Measurements from ENCODE around the gene PPM1H.
"Not testable (repeated sequence)": the region's sequence is repeated elsewhere in the genome, so short reads cannot be mapped to it uniquely, and the experiment has no call there.

DNA sequence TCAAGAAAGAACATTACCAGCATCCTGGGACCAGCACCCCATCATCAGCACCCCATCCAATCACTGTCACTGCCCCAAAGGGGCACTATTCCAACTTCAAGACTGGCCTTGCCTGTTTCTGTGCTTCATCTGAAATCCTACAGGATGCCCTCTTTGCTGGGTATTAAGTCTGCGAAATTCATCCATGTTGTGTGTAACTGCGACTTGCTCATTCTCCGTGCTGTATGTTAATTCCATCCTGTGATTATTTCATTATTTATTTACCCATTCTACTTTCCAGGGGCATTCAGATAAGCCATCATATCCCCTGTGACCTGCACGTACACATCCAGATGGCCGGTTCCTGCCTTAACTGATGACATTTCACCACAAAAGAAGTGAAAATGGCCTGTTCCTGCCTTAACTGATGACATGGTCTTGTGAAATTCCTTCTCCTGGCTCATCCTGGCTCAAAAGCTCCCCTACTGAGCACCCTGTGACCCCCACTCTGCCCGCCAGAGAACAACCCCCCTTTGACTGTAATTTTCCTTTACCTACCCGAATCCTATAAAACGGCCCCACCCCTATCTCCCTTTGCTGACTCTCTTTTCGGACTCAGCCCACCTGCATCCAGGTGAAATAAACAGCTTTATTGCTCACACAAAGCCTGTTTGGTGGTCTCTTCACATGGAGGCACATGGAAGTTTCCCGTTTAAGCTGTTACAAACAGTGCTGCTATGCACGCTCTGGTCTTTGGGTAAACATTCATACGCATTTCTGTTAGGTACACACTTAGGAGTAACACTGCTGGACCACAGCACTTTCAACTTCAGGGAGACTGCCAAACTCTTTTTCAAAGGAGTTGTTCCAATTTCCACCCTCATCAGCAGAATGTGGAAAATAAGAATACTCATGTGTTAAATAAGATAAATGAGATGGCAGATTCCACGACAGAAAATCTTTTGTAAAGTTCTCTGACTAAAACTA lies 205.1 kb downstream of the PPM1H start:
- not testable (repeated sequence) for TF ChIP-seq CTCF (IDR thresholded peaks at IDR 0.05; ENCODE audit: low read depth, low read length); POLR2A (IDR thresholded peaks at IDR 0.05; ENCODE audit: extremely low read depth, insufficient read length); MYC (IDR thresholded peaks at IDR 0.05; ENCODE audit: low read depth, low read length)
- TF ChIP-seq, protein P1, sequence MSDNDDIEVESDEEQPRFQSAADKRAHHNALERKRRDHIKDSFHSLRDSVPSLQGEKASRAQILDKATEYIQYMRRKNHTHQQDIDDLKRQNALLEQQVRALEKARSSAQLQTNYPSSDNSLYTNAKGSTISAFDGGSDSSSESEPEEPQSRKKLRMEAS (IDR thresholded peaks at IDR 0.05; ENCODE audit: low read depth, low read length): not testable (repeated sequence)
